HepG2 (cell line): ENCODE data around the gene TNFSF12. TPM values are rescaled to one million over a fixed set of nuclear protein-coding genes. Genes with fewer than 3 reads are reported as not detected.

Experiments used
- FOXO1 ChIP-seq: sonication (generic); formaldehyde crosslinking; IDR thresholded peaks from 2 replicates; pipeline ENCODE4 v1.4.0; 2020; ENCODE audit warnings: missing genetic modification reagents
- GATA4 ChIP-seq: sonication (generic); IDR thresholded peaks from 2 replicates; pipeline ENCODE4 v1.6.1; 2016; ENCODE audit warnings: antibody characterized with exemption, low read depth, borderline replicate concordance
- NFE2L2 ChIP-seq: fragments of 150-350 bp; IDR thresholded peaks from 2 replicates; pipeline ENCODE4 v1.6.1; 2014; ENCODE audit warnings: low read length
- NONO ChIP-seq, 2 experiments: fragments of 450-650 bp in 1 of 2; sonication (generic) in 1 of 2; formaldehyde crosslinking in 1 of 2; IDR thresholded peaks in 1 of 2; conservative IDR thresholded peaks in 1 of 2; 2 replicates each; pipeline versions ENCODE4 v1.6.1 to v1.8.0; 2017 to 2022; ENCODE audit warnings: mild to moderate bottlenecking in 1 of 2, missing genetic modification reagents in 1 of 2, moderate library complexity in 1 of 2
- PRDM10 ChIP-seq: sonication (generic); formaldehyde crosslinking; IDR thresholded peaks from 2 replicates; pipeline ENCODE4 v1.4.0; 2020; ENCODE audit warnings: low read depth, missing genetic modification reagents
- SALL2 ChIP-seq: sonication (generic); formaldehyde crosslinking; IDR thresholded peaks from 2 replicates; pipeline ENCODE4 v1.8.1; 2023; ENCODE audit warnings: mild to moderate bottlenecking, missing genetic modification reagents, inconsistent platforms
- SATB2 ChIP-seq: sonication (generic); formaldehyde crosslinking; IDR thresholded peaks from 2 replicates; pipeline ENCODE4 v1.5.0; 2020; ENCODE audit warnings: missing genetic modification reagents
- SOX6 ChIP-seq, 2 experiments: fragments of 450-650 bp in 1 of 2; sonication (generic) in 1 of 2; formaldehyde crosslinking in 1 of 2; IDR thresholded peaks; 2 replicates each; pipeline versions ENCODE4 v1.4.0 to v1.6.1; 2017 to 2020; ENCODE audit warnings: antibody characterized with exemption in 1 of 2, mild to moderate bottlenecking in 1 of 2, missing genetic modification reagents in 1 of 2
- YEATS2 ChIP-seq: sonication (generic); formaldehyde crosslinking; IDR thresholded peaks from 2 replicates; pipeline ENCODE4 v1.4.0; 2020; ENCODE audit warnings: missing genetic modification reagents, borderline replicate concordance
- ZNF256 ChIP-seq: sonication (generic); formaldehyde crosslinking; conservative IDR thresholded peaks from 2 replicates; pipeline ENCODE4 v1.4.0; 2020; ENCODE audit warnings: missing genetic modification reagents
- ZNF30 ChIP-seq: sonication (generic); formaldehyde crosslinking; IDR thresholded peaks from 2 replicates; pipeline ENCODE4 v1.5.0; 2020; ENCODE audit warnings: mild to moderate bottlenecking, missing genetic modification reagents
- ZNF326 ChIP-seq: sonication (generic); formaldehyde crosslinking; IDR thresholded peaks from 2 replicates; pipeline ENCODE4 v1.4.0; 2020; ENCODE audit warnings: missing genetic modification reagents, borderline replicate concordance
- ZNF33B ChIP-seq: sonication (generic); formaldehyde crosslinking; IDR thresholded peaks from 2 replicates; pipeline ENCODE4 v1.5.1; 2020; ENCODE audit warnings: mild to moderate bottlenecking, missing genetic modification reagents
- ZNF34 ChIP-seq: sonication (generic); formaldehyde crosslinking; IDR thresholded peaks from 2 replicates; pipeline ENCODE4 v1.4.0; 2020; ENCODE audit warnings: mild to moderate bottlenecking, missing genetic modification reagents, borderline replicate concordance
- ZNF382 ChIP-seq: sonication (generic); formaldehyde crosslinking; IDR thresholded peaks from 2 replicates; pipeline ENCODE4 v1.5.0; 2020; ENCODE audit warnings: missing genetic modification reagents, mild to moderate bottlenecking, borderline replicate concordance
- ZNF558 ChIP-seq: sonication (generic); formaldehyde crosslinking; IDR thresholded peaks from 2 replicates; pipeline ENCODE4 v1.9.0; 2022; ENCODE audit warnings: mild to moderate bottlenecking, missing genetic modification reagents, borderline replicate concordance
- ZNF580 ChIP-seq: IDR thresholded peaks from 2 replicates; pipeline ENCODE4 v1.6.1; 2016; ENCODE audit warnings: low read depth, borderline replicate concordance
- ZNF616 ChIP-seq: sonication (generic); formaldehyde crosslinking; IDR thresholded peaks from 2 replicates; pipeline ENCODE4 v1.5.0; 2020; ENCODE audit warnings: low read depth, mild to moderate bottlenecking, missing genetic modification reagents
- ZNF713 ChIP-seq: sonication (generic); formaldehyde crosslinking; IDR thresholded peaks from 2 replicates; pipeline ENCODE4 v1.4.0; 2020; ENCODE audit warnings: mild to moderate bottlenecking, missing genetic modification reagents
- polyA plus RNA-seq, 8 experiments: library from polyadenylated mRNA; depleted of rRNA in 3 of 8; stranded (reverse) in 7 of 8; unstranded in 1 of 8; fragments of >200 nt; fragmentation: Illumina TruSeq in 4 of 8; extraction: Trizol in 4 of 8; gene quantifications; 2 replicates each; pipeline versions ENCODE4 v1.2.1 to v1.2.3, GENCODE V29; 2011 to 2016; ENCODE audit warnings: low read depth in 4 of 8, missing spikeins in 1 of 8, mixed read lengths in 1 of 8; ENCODE audit not compliant: insufficient read depth in 1 of 8
- total RNA-seq, 5 experiments: library from RNA; depleted of rRNA; stranded (reverse); fragments of >200 nt; fragmentation: Illumina TruSeq; extraction: Trizol; gene quantifications; 2 replicates each; pipeline ENCODE4 v1.2.3, GENCODE V29; 2016; ENCODE audit warnings: low read depth in 1 of 5
- TF ChIP-seq, protein P1 (sequence below): conservative IDR thresholded peaks from 2 replicates; pipeline ENCODE4 v1.6.1; 2018; ENCODE audit warnings: missing genetic modification reagents
- TF ChIP-seq, protein P2 (sequence below): IDR thresholded peaks from 2 replicates; pipeline ENCODE4 v1.6.1; 2016
- TF ChIP-seq, protein P3 (sequence below): sonication (generic); formaldehyde crosslinking; IDR thresholded peaks from 2 replicates; pipeline ENCODE4 v1.9.0; 2022; ENCODE audit warnings: missing genetic modification reagents, mild to moderate bottlenecking, borderline replicate concordance

TNFSF12 gene
- total and polyA plus RNA-seq, 2 of the 13 experiments (the other 11 are each of a cell fraction or from before 2014, with no cell fraction given) = 0.93 to 7.2 TPM

- TF ChIP-seq, protein P1, sequence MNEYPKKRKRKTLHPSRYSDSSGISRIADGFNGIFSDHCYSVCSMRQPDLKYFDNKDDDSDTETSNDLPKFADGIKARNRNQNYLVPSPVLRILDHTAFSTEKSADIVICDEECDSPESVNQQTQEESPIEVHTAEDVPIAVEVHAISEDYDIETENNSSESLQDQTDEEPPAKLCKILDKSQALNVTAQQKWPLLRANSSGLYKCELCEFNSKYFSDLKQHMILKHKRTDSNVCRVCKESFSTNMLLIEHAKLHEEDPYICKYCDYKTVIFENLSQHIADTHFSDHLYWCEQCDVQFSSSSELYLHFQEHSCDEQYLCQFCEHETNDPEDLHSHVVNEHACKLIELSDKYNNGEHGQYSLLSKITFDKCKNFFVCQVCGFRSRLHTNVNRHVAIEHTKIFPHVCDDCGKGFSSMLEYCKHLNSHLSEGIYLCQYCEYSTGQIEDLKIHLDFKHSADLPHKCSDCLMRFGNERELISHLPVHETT (CRISPR knock-in tag) = no peak
- no peak for TF ChIP-seq GATA4
- TF ChIP-seq, protein P2, sequence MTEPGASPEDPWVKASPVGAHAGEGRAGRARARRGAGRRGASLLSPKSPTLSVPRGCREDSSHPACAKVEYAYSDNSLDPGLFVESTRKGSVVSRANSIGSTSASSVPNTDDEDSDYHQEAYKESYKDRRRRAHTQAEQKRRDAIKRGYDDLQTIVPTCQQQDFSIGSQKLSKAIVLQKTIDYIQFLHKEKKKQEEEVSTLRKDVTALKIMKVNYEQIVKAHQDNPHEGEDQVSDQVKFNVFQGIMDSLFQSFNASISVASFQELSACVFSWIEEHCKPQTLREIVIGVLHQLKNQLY (CRISPR knock-in tag) = 0 out of 2 replicates have a peak, but pooled peaks have one; percentile 29
- no peak; the same call in 1 of the 2 replicates for TF ChIP-seq SALL2 (CRISPR knock-in tag)
- TF ChIP-seq ZNF382 = no peak
- peak; percentile 91 for TF ChIP-seq PRDM10 (CRISPR knock-in tag)
- no peak for TF ChIP-seq ZNF713 (CRISPR knock-in tag)
- TF ChIP-seq ZNF558 (CRISPR knock-in tag) = 0 out of 2 replicates have a peak, but pooled peaks have one; percentile 13
- no peak for TF ChIP-seq ZNF33B
- TF ChIP-seq ZNF30 (CRISPR knock-in tag) = no peak
- TF ChIP-seq ZNF616 = no peak
- TF ChIP-seq ZNF326 = no peak
- TF ChIP-seq, protein P3, sequence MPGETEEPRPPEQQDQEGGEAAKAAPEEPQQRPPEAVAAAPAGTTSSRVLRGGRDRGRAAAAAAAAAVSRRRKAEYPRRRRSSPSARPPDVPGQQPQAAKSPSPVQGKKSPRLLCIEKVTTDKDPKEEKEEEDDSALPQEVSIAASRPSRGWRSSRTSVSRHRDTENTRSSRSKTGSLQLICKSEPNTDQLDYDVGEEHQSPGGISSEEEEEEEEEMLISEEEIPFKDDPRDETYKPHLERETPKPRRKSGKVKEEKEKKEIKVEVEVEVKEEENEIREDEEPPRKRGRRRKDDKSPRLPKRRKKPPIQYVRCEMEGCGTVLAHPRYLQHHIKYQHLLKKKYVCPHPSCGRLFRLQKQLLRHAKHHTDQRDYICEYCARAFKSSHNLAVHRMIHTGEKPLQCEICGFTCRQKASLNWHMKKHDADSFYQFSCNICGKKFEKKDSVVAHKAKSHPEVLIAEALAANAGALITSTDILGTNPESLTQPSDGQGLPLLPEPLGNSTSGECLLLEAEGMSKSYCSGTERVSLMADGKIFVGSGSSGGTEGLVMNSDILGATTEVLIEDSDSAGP (CRISPR knock-in tag) = peak; percentile 49
- no peak for TF ChIP-seq NFE2L2
- TF ChIP-seq NONO (IDR thresholded peaks at IDR 0.05) = no peak
- TF ChIP-seq NONO (CRISPR knock-in tag; conservative IDR thresholded peaks at IDR 0.05) = peak; percentile 82; the same call in 1 of the 2 replicates
- TF ChIP-seq SOX6 (IDR thresholded peaks at IDR 0.05) = no peak
- peak; percentile 64 for TF ChIP-seq SOX6 (CRISPR knock-in tag; IDR thresholded peaks at IDR 0.05)
- peak; percentile 90 for TF ChIP-seq YEATS2 (CRISPR knock-in tag)
- no peak for TF ChIP-seq SATB2 (CRISPR knock-in tag)
- TF ChIP-seq ZNF256 = no peak; the same call in 1 of the 2 replicates
- no peak for TF ChIP-seq ZNF580 (CRISPR knock-in tag)
- no peak for TF ChIP-seq ZNF34 (CRISPR knock-in tag)
- peak; percentile 66 for TF ChIP-seq FOXO1 (CRISPR knock-in tag)
These were observed 24.6 kb downstream of the TNFSF12 start (continued) for GRCh38 chr17:7573324-7574080.
